ENCODE data around the gene GLI2.

The GLI2 gene

DNA sequence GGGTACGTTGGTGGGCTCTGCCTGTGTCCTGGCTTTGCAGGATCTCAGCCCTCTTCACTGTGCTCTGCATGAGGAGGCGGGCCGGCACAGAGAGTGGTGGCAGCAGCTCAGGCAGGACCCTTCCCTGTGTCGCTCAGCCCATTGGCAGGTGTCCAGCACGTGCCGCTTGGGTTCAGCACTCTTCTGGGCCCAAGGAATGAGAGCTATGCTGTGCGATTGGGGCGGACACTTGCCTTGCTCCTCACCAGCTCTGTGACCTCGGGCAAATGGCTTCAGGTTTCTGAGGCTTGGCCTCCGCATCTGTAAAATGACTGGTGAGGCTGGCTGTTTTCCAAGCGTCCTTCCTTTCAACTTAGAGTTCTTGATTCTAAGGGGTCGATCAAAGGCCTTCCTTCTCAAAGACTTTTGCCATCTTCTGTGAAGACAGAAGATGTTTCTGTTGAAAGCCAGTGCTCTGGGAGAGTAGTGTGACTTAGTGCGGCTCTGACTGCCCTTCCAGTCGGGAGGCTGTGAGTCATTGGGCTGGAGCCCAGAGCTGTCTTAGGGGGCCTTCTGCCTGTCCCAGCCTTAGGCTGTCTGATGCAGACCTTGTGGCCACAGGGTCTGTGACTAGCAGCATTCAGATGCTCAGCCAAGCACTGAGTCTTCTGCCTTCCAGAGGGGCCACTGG, 35.6 kb downstream of the GLI2 start:
- DNase-seq (ENCODE audit: low spot score), result no peak

DNA sequence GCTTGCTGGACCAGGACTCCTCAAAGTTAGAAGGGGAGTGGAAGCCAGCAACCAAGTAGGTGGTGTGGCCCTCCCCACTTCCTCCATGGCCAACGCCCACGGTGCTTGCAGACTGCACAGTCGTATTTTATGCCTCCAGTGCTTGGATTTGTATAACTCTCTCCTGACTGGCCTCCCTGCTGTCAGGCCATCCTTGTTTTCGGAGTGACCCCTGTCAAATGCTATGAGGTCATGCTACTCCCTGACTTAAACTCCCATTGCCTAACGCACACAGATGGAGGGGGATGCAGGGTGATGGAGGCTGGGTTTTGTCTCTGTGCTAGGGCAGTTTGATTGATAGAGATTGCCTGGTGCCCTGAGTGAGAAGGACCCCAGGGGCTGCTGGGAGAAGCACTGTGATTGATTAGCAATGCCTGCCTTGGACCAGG, 36.1 kb downstream of the GLI2 start:
- no peak for DNase-seq (ENCODE audit: low spot score)

DNA sequence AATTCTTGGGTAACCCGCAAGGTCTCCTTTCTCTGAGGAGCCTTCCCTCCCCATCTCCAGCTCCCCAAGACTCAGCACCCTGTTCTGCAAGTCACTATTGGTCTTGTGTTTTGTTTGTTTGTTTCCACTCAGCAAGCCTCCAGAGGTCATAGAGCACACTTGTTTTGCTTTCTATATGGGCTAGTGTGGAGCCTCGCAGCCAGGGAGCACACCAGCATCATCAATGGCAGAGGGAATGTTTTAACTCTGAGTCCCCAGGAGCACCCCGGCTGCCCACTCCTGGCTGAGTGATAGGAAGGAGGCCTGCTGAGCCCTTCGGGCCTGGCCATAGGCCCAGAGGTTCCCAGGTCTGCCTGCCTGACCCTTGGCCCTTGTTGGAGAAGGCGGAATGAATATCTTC, 36.6 kb downstream of the GLI2 start:
- no peak for DNase-seq (ENCODE audit: low spot score)

DNA sequence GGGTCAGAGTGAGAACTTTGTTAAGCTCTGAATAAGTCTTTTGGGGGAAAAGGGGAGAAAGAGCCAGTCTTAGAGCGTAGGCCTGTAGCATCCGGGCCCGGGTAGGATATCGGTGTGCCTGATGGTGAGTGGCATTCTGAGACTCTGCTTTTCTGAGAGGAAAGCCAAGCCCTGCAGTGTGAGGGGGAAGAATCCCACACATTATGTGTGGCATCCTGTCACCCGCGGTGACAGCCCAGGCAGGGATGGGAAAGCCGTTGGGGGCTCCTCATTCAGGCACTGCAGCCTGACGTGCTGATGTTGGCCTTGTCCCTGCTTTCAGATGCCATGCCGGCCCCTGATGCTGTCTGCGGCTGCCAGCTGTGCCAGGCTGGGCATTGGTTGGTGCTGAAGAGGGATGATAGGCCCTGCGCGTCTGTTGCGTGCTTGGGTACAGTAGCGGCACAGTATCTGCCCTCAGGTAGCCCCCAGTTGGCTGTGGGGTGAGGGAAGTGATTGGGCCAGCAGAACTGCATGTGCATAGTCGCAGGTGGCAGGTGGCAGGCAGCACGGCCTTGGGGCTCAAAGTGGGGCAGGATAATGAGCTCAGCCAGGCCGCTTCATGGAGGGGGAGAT, 37.6 kb downstream of the GLI2 start:
- DNase-seq (ENCODE audit: low spot score), result no peak

DNA sequence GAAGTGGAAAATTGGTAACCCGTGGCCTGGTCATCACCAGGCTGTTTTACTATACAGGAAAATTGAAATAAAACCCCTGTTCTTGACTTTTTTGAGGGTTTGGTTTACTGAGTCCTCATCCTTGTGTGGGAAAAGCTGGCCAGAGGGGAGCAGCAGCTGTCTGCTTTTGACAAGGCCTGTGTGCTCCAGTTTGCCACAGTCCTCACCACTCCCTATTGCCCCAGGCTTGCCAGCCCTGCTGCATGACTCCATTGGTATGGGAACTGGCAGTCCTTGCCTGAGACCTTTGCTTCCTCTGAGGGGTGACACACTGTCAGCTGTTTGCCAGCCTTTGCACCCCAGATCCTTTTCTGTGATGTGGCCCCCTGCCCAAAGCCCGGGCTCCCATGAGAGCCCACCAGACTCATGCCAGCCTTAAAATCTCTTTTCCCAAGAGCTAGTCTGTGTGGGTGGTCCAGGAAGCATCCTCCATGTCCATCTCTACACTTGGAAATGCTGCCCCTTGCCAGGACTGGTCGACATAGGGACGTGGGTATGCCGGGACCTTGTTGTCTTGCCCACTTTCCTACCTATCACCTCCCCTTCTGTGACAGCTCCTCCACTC, 39.0 kb downstream of the GLI2 start:
- no peak for DNase-seq (ENCODE audit: low spot score)

DNA sequence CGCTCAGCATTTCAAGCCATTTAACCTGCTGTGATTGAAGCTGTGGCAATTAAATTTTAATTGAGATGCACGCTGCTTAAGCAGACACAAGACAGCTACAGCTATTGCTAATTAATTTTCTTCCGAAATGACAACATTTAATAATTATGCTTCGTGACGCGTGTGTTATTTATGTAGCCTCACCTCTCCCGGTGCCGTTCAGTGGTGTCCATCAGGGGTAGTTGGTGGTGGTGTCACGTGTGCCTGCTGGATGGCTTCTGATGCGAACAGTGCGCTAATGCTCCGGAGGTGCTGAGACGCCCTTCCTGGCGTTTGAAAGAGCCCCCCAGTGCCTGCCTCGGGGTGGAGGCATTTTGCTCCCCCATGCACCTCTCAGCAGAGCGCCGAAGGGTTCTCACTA, 39.5 kb downstream of the GLI2 start:
- no peak for DNase-seq (ENCODE audit: low spot score)

DNA sequence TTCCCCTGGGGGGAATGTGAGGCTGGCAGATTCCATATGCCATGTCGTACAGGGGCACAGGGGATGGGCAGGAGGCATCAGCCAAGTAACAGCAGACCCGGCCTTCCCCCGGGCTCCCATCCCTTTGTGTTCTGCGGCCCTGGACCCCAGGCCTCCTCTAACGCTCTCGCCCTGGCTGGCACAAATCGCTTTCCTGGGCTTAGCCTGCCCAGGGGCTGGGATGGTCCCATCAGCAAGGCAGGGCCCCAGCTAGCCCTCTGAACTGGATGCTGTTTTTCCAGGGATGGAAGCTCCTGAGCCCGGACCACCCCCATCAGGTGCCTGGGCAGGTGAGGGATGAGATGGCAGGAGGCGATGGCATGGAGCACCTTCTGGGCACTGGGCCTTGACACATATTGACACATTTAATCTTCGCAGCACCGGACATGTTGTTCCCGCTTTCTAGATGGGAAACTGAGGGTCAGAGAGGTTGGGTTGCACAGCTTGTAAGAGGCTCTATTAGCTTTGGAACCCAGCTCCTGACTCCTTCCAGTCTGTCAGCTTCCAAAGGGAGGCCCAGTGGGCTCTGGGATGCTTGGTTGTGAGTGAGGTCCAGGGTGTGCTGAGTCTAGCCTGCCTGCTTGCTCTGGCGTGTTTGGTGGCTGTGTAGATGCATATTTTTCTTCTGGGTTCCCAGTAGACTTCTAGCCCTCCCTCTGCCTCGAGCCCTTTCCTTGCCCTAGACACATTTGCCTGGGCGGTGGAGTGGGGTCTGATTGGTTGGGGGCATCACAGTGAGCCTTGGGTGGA, 40.3 kb downstream of the GLI2 start:
- DNase-seq (ENCODE audit: low spot score), result no peak

DNA sequence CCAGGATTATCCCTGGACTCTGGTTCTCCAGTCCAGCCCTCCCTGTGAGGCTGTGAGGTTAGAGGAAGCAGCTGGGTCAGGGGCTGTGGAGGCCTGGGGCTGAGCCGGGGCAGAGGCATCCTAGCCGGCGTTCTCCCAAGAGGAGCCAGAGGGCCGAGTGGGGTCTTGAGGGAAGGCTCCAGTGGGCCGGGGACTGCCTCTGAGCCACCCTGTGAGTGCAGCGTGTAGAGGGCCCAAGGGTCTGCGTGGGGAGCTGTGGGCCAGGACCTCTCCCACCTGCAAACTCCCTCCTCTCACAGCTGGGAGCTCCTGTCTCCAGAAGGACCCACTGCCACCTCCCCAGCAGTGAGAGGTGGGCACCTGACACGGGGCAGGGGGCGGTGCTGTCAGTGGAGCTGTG, 41.0 kb downstream of the GLI2 start:
- DNase-seq (ENCODE audit: low spot score), result no peak

DNA sequence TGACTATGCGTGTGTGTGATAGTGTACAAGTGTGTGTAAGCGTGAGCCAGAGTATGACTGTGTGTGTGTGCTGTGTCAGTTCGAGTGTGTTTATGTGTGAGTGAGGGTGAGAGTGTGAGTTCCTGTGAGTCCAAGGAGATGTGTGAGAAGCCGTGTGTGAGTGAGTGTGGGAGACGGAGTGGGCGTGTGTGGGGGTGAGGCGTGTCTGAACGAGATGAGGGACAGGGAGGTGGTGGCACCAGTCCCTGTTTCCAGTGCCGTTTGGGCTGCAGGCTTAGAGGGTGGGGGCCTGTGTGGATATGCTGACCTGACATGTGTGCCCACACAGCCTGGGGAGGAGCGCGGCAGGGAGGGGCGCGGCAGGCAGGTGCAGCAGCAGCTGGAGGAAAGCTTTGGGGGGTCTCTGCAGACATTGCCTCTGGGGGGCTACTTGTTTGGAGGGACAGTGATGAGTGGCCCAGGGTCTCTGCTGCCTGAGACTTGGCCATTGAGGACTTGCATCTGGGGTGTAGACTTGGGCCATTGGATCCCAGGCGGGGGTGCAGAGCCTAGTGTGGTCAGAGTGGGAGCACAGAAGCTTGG, 41.6 kb downstream of the GLI2 start:
- DNase-seq (ENCODE audit: low spot score), result no peak

DNA sequence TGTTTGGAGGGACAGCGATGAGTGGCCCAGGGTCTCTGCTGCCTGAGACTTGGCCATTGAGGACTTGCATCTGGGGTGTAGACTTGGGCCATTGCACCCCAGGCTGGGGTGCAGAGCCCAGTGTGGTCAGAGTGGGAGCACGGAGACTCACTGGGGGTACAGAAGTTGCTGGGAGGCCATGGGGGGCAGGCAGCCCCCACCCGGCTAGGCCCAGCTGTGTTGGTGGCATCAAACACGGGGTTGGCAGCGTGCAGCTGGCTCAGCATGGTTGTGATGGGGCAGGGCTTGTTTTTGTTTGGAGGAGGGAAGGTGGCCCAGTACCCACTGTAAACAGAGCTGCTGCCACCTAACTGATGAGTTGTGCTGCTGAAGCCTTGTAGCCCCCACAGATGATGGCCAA, 42.1 kb downstream of the GLI2 start:
- DNase-seq (ENCODE audit: low spot score), result no peak

DNA sequence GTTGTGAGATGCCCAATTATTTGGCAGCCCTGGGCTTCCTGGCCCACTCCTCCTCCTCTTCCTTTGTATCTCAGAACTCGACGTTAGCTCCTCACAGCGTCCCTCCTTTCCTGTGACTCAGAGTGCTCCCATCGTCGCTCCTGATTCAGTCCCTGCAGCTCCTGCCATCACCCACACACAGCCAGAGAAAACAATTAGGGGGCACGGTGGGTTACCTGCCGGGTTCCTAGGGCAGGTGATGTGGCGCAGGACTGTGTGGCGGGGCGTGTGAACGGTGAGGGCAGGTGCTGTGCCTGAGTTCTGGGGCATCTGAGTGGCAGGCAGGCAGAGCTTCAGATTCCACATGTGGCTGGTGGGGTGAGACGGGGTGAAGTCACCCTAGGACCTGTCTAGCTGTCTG, 42.6 kb downstream of the GLI2 start:
- DNase-seq (ENCODE audit: low spot score), result no peak

DNA sequence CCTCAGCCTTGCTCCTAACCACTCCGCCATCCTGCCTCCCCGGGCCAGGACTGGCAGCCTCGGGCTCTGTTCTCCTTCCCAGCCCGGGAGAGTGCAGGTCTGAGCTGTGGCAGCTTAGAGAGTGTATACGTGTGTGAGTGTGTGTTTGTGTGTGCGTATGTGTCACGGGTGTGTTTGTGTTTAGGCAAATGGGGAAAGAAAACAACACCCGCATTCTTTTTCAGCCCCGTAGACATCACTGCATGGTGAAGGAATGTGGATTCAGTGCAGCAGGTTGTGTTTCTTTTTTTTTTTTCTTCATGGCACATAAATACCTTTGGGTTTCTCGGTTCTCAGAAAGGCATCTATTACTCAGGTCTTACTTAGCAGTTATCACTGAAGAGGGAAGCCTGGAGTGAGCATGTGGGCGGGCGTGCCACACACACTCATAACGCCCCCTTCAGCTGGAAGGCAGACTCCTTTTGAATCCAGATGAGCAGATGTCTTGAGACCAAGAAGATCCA, 44.2 kb downstream of the GLI2 start:
- no peak for DNase-seq (ENCODE audit: low spot score)

DNA sequence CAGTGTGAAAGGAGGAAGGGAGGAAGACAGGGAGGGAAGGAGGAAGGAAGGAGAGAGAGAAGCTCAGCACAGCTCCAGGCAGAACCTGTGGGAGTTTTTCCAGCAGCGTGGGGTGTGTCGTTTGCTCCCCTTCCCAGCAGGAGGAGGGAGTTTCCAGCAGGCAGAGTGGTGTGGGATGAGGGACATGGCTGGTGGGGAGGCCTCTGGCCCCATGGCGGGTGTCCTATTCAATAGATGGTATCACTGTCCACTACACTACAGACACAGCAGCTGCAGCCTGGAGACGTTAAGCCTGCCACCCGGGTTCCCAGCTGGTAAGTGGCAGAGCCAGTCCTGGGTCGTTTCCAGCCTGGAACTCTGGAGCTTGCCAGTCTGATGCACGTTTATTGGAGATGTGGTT, 44.7 kb downstream of the GLI2 start:
- DNase-seq (ENCODE audit: low spot score), result peak; percentile 34

DNA sequence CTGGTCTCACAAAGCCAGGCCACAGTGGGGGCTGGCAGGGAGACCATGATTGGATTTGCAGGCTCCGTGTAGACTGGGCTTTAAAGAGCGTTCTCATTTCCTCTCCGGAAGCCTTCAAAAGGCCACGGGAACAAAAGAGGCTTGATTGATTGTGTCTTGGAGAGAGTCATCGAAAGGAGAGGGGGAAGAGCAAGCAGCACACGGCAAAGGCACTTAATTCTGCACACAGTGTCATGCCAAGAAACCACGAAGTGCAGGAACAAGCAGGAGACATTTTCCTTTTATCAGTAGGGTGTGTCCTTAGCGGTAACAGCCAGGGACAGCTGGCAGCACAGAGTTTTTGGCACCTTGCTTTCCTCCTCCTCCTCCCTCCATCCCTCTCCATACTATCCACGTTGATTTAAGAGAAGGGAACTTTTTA, 47.7 kb downstream of the GLI2 start:
- DNase-seq (ENCODE audit: low spot score), result no peak

DNA sequence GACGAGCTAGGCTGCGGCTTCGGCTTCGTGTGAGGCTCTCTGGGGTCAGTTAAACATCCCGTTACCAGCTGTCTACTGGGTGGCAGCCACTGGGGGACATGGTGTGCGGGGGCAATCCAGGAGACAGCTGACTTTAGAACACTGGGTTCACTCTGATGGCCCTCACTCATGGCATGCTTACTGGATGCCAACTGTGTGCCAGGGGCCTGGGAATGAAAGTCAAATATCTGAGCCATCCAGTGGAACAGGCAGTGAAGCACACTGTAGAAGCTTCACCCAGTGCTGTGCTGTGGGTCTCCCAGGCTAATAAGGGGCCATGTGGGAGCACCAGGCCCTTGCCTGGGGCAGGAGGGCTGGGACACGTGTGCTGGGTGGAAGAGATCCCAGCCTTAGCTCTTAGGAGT, 48.3 kb downstream of the GLI2 start:
- DNase-seq (ENCODE audit: low spot score), result no peak
